Measurements from ENCODE around the gene HIPK4.

Gene HIPK4

DNA sequence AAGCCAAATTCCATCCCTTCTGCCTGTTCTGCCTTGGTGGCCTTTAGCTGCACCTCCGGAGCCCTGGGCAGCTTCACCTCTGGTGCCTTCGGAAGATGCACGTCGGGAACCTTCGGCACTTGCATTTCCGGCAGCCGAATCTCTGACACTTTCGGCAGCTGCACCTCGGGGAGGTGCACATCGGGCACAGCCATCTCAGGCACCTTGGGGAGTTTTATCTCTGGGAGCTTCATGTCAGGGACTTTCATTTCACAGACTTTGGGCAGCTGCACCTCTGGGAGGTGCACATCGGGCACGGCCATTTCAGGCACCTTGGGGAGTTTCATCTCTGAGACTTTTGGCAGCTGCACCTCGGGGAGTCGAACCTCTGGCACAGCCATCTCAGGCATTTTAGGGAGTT, 6.0 kb upstream of the HIPK4 start:
- TF ChIP-seq, protein P1, sequence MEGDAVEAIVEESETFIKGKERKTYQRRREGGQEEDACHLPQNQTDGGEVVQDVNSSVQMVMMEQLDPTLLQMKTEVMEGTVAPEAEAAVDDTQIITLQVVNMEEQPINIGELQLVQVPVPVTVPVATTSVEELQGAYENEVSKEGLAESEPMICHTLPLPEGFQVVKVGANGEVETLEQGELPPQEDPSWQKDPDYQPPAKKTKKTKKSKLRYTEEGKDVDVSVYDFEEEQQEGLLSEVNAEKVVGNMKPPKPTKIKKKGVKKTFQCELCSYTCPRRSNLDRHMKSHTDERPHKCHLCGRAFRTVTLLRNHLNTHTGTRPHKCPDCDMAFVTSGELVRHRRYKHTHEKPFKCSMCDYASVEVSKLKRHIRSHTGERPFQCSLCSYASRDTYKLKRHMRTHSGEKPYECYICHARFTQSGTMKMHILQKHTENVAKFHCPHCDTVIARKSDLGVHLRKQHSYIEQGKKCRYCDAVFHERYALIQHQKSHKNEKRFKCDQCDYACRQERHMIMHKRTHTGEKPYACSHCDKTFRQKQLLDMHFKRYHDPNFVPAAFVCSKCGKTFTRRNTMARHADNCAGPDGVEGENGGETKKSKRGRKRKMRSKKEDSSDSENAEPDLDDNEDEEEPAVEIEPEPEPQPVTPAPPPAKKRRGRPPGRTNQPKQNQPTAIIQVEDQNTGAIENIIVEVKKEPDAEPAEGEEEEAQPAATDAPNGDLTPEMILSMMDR (IDR thresholded peaks at IDR 0.05; ENCODE audit: low read length, missing control alignments): no peak
- DNase-seq (ENCODE audit: low read depth): no peak
- no peak overlapping the region for H3K4me3 ChIP-seq (replicated peaks; ENCODE audit: low read depth, low read length)

DNA sequence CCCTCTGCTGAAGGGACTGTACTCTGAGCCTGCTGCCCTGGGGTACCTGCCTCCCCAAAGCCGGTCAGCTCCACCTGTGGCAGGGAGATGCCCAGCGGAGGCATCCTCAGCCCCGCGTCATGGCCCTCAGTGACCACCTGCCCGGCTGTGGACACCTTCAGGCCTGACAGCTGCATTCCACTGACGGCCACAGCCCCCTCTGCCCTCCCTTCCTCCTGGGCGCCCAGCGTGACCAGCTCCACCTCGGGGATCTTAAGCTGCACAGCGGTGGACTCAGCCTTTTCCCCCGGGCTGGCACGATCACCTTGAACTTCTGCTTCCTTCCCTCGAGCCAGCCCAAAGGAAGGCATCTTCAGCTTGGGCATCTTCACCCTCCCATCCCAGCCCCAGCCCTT, 4.8 kb upstream of the HIPK4 start:
- H3K4me3 ChIP-seq (replicated peaks; ENCODE audit: low read depth, low read length): no peak overlapping the region
- TF ChIP-seq, protein P1 (IDR thresholded peaks at IDR 0.05; ENCODE audit: low read length, missing control alignments): no peak
- no peak for DNase-seq (ENCODE audit: low read depth)

DNA sequence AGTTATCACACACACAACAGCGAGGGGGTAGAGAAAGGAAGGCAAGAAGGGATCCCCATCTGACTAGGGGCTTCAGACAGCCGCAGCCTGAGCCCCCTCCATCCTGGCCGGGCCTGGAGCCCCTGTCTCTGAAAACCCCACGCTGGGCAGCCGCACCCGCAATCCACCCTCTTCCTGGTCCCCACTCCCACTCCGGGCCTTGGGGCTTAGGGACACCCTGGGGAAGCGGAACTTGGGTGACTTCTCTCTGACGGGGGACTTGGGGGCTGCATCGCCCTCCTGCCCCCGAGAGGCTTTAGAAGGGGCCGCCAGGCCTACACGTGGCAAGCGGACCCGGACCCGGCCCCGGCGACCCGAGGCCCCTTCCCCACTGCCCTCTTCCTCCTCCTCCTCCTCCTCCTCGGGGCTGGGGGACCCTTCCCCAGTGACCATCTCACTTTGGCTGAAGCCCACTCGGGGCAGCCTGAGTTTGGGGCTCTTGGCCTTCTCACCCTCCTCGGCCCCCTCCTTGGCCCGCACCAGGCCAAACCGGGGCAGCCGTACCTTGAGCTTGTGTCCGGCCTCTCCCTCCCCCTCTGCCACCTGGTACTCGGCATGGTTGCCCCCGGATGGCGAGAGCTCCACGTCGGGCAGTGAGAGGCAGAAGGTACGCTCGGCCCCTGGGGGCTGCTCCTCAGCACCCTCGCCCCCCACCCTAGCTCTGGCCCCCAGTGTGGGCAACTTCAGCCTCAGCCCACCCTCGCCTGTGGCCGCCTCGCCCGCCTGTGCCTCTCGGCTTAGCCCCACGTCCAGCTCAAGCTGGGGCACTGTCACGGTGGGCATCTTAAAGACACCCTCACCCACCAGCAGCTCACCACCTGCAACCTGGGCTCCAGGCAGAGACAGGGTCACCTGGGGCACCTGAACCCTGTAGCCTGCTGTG, 4.2 kb upstream of the HIPK4 start:
- no peak for DNase-seq (ENCODE audit: low read depth)
- no peak overlapping the region for H3K4me3 ChIP-seq (replicated peaks; ENCODE audit: low read depth, low read length)
- TF ChIP-seq, protein P1 (IDR thresholded peaks at IDR 0.05; ENCODE audit: low read length, missing control alignments): no peak

DNA sequence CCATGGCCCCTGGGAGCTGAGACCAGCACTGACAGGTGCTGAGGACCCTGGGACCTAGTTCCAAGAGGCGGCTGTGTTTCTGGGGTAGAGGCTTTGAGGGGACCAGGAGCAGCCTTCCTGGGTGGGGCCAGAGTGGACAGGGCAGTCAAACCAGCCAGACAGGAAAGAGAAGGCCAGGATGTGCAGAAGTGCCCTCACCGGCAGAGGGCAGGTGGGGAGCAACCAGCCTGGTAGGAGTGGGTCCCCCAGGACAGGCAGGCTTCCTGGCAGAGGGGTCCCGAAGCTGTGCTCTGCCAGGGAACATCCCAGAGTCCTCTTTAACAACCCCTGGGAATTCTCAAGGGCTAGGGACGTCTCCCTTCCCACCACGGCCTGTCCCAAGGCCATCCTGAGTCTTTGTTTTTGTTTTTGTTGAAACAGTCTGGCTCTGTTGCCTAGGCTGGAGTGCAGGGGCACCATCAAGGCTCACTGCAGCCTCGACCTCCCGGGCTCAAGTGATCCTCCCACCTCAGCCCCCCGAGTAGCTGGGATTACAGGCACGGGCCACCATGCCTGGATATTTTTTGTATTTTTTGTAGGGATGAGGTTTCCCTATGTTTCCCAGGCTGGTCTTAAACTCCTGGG, 3.0 kb upstream of the HIPK4 start:
- no peak overlapping the region for H3K4me3 ChIP-seq (replicated peaks; ENCODE audit: low read depth, low read length)
- TF ChIP-seq, protein P1 (IDR thresholded peaks at IDR 0.05; ENCODE audit: low read length, missing control alignments): peak; percentile 15
- DNase-seq (ENCODE audit: low read depth): no peak

DNA sequence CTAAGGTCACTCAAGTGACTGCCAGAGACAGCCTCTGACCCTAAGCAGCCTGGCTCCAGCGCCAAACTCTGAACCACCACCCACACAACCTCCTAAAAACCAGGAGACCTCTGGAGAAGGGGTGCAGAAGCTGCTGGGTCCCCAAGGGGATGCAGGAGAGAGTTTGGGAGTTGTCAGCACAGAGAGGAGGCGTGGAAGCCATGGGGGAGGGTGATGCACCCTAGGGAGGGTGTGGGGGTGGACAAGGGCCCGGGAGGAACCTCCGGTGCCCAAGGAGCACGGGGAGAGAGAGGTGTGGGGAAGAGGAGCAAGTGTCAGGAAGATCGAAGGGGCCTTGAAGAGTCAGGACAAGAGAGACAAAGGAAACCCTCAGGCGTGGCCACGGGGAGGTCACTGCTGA, 2.1 kb upstream of the HIPK4 start:
- no peak overlapping the region for H3K4me3 ChIP-seq (replicated peaks; ENCODE audit: low read depth, low read length)
- TF ChIP-seq, protein P1 (IDR thresholded peaks at IDR 0.05; ENCODE audit: low read length, missing control alignments): no peak
- DNase-seq (ENCODE audit: low read depth): no peak

DNA sequence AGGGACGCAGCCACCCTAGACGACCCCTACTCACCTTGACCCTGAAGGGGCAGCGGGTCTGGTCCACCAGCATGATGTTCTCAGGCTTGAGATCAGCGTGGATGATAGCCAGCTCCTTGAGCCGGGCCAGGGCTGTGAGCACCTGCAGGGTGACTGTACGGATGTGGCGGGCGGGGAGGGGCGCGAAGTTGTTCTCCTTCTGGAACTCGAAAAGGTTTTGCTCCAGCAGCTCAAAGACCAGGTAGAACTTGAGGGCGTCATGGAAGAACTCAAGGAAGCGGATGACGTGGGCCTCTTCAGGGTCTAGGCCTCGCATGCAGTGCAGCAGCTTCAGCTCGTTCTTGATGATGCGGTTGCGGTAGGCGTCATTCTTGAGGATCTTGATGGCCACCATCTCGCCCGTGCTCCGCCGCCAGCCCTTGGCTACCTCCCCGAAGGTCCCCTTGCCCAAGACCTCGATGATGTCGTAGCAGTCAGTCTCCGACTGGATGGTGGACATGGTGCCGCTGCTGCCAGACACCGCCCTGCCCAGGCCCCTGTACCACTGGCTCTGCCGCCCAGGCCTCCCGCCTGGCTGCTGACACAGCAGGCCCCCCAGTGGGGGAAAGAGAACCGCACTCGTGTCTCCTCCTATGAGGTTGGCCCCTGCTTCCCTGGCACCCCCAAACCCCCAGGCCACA, 437 bp downstream of the HIPK4 start:
- no peak for DNase-seq (ENCODE audit: low read depth)
- TF ChIP-seq, protein P1 (IDR thresholded peaks at IDR 0.05; ENCODE audit: low read length, missing control alignments): no peak
- H3K4me3 ChIP-seq (replicated peaks; ENCODE audit: low read depth, low read length): no peak overlapping the region

Data from fibroblast of pulmonary artery (primary cell).